HG03139 (cell line): Measurements from ENCODE around the gene CRYBB3.

Experiments
- ATAC-seq: cut with Tn5 transposase; IDR thresholded peaks from one replicate; pipeline ENCODE4 v1.9.1; 2021; ENCODE audit not compliant: unreplicated experiment

The CRYBB3 gene

DNA sequence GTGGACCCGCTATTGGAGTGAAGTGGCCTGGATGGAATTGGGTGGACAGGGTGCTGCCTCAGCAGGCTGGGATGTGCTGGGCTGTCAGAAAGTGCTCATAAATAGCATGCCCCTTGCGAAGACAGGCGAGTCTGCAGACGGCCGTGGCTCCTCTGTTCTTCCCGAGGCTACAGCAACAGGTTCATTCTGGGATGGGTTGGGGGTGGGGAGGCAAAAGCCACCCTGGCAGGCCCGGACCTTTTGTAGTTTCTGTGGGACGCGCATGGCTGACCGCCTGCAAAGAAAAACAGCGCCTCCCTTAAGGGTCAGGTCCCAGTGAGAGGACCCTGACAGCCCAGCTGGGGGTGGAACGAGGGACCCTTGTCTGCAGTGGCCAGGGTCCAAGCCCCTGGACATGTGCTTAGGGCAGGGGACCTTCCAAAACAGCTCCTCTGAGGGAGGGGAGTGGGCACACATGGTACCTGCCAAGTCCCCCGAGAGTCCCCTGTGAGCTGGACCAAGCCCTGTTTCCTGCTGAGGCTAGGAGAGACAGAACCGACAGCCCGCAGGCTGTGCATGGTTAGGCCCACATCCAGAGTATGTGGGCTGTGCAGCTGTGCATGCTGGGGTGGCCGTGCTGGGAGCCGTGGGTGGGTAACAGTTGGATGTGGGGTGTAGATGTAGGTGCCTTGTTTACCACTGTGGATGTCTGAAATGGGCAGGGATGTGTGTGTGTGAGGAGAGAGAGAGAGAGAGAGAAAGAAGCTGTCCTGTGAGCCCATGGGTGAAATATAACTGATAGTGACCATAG is at the start of gene CRYBB3:
Gene CRYBB3, plus strand, starts transcription at position 128 of the 790 bp plus-strand sequence. CDS start 1,539 bp downstream, outside the sequence.
- no peak for ATAC-seq

DNA sequence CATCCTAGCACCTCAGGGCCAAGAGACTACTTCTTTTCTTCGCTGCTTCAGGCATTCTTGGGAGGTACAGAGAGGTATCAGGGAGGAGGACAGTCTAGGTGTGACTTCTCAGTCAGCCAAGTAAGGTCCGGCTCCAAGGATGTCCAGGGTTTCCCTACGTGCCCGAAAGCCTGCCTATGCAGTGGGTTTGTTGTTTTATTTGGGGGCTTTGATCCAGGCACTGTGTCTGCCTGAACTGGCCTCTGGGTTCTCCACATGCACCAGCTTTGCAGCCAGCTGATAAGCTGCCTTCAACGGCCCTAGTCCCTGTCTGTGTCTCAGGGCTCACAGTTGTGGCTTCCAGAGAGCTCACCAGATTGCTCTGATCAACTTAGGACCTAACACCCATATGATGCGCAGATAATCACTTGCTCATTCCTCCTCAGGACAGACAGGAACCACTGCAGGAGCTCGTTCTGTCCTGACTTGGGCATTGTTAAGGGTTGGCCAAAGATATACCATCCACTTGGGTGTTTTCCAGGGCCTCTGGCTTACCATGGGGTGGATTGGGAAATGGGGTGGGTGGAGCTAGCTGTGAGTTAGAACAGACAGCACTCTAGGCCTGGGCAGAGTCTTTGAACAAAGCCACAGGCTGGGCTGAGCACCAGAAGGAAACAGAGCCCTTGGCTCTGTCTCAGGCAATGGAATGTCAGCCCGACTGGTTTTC is 45.5 kb upstream of the CRYBB3 start:
- no peak for ATAC-seq

DNA sequence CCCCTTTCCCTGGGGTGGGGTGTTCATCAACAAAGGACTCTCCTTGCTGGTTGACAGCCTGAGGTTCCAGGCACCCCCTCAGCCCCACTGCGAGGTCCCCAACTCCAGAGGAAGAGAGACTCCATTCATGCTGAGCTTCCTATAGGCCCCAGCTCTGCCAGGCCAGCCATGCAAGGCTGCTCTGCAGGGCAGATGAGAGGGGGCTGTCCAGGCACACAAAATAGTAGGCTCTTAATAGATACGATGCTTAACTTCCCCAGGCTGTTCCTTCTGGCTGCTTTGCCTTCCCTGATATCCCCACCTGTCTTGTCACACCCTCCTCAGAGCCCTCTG is 45.0 kb upstream of the CRYBB3 start:
- no peak for ATAC-seq

DNA sequence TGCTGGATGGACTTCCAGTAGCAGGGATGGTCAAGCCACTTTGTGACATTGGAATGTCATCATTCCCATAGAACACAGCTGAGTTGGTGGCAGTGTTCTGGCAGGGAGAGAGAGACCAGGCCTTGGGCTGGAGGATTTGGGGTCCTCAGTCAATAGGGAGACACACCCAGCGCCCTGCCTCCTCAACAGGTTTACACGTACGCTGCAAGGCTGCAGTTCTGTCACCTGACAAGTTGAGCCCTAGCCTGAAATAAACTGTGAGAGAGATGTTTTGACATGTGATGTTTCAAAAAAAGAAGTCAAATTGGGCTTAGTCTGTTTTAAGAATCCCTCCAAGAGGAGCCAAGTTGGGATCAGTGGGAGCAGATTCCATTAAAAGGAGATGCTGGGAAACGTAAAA is 42.9 kb upstream of the CRYBB3 start:
- no peak for ATAC-seq

DNA sequence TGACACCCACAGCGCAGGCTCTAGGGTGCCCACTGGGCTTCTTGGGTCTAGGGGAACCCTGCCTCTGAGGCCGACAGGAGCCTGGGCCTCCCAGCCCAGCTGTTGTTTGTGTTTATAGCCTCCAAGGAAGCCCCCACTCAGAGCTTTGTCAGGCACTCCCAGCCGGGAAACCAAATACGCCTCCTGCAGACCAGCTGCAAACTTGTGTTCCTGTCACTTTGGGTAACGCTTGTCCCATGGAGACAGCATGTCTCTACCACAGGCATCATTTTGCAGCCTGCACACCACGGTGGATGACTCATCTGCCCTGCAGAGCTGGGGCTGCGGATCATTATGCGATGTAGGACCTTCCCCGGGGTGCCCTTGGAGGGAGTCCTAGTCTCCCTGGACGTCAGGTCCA is 40.6 kb upstream of the CRYBB3 start:
- no peak for ATAC-seq

DNA sequence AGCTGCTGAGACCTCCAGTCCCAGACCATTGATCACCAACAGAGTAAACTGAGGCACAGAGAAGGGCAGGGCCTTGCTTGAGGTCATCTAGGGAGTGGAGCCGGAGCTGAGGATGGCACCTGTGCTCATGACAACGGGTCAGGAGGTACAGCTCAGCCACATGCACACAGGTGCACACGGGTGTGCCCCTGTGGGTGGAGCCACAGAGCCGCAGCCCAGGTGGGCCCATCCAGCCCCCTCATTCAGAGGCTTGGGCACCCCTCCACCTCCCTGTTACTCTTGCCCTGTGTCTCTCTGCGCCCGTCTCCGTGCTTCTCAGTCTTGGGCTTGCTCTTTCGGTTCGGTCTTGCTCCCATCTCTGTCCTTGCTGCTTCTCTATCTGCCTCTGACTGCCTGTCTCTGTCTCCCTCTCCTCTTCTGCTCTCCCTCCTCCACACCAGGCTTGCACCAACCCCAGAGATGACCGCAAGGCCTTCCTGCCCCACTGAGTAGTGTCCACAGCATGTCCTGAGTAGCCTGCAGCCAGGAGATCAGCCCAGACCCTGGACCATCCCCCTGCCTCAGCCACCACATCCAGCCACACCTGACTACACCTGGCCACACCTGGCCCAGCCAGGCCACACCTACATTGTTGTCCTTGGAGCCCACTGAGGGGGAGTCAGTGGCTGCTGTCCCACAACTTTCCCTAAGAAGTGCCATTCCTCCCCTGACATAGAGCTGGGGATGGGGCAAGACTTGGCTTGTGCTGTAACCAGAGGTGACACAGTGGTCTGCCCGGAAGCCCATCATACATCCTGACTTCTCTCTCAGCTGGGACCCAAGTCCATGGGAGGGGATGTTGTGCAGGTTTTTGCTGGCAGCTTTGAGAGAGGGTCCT is 39.3 kb upstream of the CRYBB3 start:
- ATAC-seq = no peak

DNA sequence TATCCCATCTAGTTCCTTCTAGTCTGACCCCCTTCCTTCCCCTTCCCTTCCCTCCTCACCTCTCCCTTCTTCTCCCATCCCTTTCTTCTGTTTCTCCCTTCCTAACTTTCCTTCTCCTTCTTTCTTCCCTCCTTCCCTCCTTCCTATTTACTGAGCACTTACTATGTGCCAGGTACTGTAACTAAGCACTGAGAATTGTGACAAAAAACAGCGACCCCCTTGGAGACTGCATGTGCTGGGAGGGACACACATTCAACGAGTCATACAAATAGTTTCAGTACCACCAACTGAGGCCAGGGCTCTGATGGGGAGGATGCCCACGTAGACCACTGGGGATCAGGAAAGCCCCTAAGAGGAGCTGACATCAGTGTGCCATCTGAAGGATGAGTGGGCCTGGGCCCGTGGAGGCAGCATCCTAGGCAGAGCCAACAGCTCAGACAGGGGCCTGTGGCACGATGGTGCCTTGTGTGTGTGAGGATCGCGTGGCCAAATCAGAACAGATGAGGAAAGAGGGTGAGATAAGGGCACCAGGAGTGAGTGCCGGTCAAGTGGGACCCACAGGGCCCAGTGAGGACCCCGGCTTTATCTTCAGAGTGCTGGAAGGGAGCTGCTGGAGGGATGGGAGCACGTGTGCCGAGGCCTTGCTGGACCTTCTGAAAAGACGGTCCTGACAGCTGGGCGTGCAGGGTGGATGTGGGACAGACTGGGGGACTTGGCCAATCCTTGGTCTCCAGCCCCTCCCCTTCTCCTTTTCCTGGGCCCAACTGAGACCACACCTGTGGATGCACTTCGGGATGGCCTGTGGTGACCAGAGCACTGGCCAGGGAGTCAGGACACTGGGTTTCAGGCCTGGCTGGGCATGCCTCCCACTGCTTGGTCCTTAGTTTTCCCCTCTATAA is 38.4 kb upstream of the CRYBB3 start:
- no peak for ATAC-seq

DNA sequence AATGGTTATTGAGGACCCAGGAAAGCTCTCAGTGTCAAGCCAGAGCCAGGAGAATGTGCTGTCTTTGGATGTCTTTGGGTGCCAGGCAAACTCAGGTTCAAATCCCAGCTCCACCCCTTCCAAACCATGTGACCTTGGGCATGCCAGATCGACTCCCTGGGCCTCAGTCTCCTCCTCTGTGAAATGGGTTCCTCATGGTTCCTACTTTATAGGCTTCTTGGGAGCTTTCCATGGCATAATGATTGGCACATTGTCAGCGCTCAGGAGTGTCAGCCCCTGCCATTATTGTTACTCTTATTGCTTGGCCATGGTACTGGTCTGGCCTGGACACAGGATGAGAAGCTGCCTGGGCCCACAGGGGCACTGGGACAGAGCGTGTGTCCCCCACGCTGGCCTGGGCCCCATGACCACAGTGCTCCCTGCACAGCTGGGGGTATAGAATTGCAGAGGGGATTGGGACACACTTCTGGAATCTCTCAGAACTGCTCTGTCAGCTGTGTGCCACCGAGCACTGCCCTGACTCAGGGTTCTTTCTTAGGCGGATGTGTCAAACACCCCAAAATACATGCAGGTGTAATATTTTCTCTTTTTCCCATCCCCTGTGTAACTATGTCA is 37.6 kb upstream of the CRYBB3 start:
- ATAC-seq = no peak

DNA sequence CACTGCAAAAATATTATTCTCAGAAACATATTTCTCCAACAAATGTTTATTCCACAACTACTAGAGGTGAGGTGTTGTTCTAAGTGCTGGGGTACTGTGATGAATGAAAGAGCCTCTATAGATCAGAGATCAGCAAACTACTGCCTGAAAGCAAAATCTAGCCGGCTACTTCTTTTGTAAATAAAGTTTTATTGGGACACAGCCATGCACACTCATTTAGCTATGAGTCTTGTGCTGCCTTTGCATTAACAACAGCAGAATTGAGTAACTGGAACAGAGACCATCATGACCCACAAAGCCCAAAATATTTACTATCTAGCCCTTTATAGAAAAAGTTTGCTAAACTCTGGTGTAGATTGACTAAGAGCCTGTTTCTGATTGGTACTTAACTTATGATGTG is 37.1 kb upstream of the CRYBB3 start:
- no peak for ATAC-seq

DNA sequence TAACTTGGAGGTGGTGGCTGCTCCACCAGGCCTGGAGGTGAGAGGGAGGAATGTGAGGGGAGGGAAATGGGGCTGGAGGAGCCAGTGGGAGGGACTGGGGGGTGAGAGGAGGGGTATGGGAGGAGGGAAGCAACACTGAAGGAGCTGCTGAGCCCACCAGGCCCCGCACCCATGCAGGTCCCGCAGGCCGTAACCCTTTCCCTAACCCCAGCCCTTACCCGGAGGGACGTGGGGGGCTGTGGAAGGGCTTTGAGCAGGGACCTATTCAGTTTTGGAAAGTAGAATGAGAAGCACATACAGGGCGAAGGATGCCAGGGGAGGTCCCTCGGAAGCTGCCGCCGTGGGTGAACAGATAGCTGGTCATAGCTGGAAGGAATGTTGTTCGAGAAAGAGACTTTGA is 33.9 kb upstream of the CRYBB3 start:
- ATAC-seq = no peak

DNA sequence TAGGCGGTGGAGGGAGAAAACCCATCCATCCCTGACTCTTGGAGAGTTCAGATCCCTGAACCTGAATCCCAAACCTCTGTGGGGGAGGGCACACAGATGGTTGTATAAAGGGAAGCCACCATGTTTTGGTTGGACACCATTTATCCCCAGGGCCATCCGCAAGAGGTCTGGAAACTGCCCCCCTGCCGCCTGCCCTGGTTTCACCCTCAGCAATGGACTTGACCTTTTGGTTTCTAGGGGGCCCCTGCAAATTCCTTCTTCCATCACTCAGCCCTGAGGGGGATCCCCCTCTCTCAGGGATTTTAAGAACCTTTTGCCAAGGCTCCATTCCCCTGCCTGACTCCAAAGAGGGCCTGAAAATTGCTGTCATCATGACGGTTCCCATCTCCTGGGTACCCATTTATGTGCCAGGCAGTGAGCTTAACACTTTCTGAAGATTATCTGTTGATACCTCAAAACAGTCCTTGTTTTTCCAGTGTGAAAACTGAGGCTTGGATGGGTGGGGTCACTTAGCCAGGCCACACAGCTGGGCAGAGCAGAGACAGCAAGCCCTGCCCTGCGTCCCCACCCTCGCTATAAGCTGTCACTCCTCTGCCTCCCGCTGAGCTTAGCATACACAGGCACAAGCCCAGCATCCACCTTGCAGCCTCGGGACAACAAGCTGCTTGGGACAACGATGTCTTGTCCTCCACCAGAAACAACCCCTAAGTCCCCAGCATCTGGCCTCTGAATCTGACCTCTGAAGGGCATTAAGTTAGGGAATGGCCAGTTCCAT is 33.2 kb upstream of the CRYBB3 start:
- ATAC-seq = no peak

DNA sequence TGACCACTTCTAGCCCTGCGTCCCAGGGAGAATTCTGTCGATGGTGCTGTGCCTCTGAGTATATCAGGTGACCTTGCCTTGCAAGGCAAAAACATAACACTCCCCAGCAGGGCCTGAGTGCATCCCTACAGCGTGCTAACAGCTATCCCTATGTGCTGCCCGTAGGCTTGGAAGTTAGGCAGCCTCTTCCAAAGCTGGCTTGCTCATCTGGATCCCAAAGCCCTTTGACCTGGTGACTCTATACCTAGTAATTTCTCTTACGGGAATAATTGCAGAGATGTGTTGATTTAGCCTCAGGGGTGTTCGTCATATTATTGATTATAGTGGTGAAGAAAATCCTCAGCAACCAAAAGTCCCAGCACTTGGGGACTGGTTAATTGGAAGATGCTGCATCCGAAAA is 32.6 kb upstream of the CRYBB3 start:
- no peak for ATAC-seq

DNA sequence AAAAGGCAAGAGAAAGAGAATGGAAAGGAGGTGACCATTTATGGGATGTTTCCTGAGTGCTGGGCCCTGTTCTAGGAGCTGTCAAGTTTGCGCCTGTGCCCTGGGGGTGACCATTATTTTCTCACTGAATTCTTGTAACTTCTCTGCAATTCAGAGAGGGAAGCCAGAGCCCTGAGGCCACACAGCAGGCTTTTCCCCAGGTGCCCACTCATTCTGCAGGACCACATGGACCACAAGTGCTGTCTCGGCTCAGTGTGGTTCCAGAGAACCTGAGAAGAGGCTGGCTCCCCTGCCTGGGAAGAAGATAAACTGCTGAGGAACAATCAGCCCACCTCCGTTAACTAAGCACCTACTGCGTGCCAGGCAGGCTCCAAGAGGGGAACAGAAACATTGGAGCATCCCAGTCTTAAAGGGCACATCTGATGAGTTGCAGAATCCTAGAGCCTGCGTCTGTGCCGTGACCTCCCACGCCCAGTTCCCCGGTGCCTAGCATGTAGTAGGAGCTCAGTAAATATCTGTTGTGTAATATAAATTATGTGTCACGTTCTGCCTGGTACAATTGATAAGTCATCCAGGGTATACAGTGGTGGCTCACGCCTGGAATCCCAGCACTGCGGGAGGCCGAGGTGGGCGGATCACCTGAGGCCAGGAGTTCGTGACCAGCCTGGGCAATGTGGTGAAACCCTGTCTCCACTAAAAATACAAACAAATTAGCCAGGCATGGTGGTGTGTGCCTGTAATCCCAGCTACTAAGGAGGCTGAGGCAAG is 31.6 kb upstream of the CRYBB3 start:
- ATAC-seq = no peak

DNA sequence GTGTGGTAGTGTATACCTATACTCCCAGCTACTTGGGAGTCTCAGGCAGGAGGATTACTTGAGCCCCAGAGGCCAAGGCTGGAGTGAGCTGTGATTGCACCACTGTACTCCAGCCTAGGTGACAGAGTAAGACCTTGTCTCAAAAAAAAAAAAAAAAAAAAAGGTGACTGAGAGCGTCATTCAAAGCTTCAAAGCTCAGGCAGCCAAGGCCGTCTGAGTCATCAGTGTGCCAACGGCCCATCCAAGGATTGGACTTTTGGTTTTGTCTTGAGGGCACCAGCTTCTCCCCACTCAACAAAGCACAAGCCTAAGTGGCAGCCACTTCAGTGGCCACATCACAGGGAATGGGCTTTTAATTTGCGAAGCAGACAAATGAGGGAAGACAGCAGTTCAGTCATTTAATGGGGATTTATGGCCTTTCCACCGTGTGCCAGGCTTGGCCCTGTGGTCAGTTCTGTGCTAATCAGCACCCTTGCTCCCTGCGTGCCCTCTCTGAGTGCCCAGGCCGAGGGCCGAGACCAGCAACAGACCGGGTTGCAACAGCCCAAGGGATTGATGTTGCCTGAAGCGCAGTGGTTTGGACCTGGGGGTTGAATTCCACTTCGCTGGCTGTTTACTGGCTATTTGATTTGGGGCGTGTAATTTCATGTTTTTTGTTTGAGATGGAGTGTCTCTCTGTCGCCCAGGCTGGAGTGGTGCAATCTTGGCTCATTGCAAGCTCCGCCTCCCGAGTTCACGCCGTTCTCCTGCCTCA is 30.2 kb upstream of the CRYBB3 start:
- no peak for ATAC-seq

DNA sequence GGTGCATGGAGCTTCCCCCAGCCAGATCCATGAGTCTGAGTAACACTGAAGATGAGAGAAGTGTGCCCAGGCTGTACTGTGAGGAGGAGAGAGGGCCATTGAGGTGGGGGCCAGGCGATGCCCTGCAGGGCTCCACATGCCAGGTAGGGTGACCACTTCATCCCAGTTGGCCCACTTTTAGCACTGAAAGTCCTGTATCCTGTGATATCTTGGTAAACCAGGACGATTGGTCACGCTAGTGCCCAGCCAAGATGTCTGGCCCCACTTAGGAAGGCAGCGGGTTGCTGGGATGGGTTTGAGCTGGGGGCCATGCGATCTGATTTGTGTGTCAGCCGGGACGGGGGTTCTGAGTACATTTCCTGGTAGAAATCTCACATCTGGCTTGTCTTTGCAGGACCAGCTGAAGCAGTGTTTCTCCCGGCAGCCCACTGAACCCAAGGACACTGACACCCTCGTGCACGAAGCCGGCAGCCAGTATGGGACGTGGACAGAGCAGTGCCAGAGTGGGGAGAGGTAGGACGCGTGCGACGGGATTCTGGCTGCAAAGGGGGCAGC is 29.2 kb upstream of the CRYBB3 start:
- no peak for ATAC-seq

DNA sequence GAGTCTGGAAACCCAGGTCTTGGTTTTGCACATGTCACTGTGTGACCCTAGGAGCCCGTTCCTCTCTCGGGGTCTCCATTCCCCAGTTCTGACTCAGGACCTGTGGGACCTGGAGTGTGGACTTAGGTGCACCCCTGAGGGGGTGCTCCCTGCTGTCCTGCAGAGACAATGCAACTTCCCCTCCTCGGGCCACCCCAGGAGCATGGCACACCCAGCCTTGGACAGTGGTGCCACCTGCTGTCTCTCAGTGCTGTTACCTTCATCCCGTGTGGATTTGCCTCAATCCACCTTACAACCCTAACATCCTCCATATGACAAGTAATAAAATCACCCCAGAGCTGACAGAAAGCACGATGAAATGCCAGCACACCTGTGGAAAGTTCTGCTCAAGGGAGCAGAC is 27.5 kb upstream of the CRYBB3 start:
- no peak for ATAC-seq

DNA sequence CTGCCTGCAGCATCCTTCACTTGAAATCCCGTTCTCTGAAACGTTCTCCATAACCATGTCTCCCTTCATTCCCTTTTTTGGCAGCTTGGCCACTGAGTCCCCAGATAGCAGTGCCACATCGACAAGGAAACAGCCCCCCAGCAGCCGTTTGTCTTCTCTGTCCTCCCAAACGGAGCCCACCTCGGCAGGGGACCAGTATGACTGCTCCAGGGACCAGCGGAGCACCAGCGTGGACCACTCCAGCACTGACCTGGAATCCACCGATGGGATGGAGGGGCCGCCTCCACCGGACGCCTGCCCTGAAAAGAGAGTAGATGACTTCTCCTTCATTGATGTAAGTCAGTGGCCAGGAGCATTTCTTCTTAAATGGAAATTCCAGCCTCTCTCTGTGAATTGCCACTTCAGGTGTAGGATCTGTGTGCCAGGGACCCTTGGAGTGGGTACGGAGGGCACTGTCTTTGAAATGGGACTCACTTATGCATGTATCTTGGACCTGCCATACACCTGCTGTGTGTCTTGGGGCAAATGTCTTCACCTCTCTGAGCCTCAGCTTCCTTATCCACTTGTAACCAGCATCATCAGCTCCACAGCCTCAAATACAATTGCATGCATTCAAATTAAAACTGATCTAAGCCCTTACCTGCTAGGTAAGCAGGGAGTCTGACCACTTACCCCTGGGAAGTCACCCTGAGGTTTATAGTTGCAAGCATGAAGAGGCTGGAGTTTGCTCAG is 25.3 kb upstream of the CRYBB3 start:
- ATAC-seq = no peak
